Epithelial cell of proximal tubule (primary cell): Measurements from ENCODE around the gene FBN1. TPM values are rescaled to one million over a fixed set of nuclear protein-coding genes. Genes with fewer than 3 reads are reported as not detected.

Experiments used
- DNase-seq: peaks from one replicate; pipeline ENCODE4 v3.0.0-alpha.2; 2011; ENCODE audit warnings: low read depth
- H3K4me3 ChIP-seq: 2 replicates; pipeline ENCODE4 v1.5.1; 2011; ENCODE audit warnings: low read depth, mild to moderate bottlenecking, low read length
- CTCF ChIP-seq: conservative IDR thresholded peaks from 2 replicates; pipeline ENCODE4 v1.5.1; 2012; ENCODE audit warnings: low read depth, mild to moderate bottlenecking, low read length
- total RNA-seq: library from RNA; depleted of rRNA; stranded (reverse); fragments of >200 nt; gene quantifications from 2 replicates; pipeline ENCODE4 v1.2.3, GENCODE V29; 2015

FBN1 gene
- total RNA-seq, 1 donor from 2014 or later: 75.2 TPM

GRCh38 chr15:48560321-48561051, 85.0 kb downstream of the FBN1 start:
- no peak for DNase-seq
- H3K4me3 ChIP-seq: no peak overlapping the region
- no peak for TF ChIP-seq CTCF

GRCh38 chr15:48559285-48559684, 86.2 kb downstream of the FBN1 start:
- no peak for DNase-seq
- no peak for TF ChIP-seq CTCF
- no peak overlapping the region for H3K4me3 ChIP-seq

- DNase-seq: no peak
- TF ChIP-seq CTCF: no peak
- no peak overlapping the region for H3K4me3 ChIP-seq
These were observed 87.3 kb downstream of the FBN1 start for GRCh38 chr15:48558226-48558625.

GRCh38 chr15:48557335-48557734, 88.2 kb downstream of the FBN1 start:
- no peak for TF ChIP-seq CTCF
- DNase-seq: no peak
- no peak overlapping the region for H3K4me3 ChIP-seq

GRCh38 chr15:48556159-48556897, 89.2 kb downstream of the FBN1 start:
- H3K4me3 ChIP-seq: no peak overlapping the region
- TF ChIP-seq CTCF: no peak
- DNase-seq: no peak

- no peak for TF ChIP-seq CTCF
- H3K4me3 ChIP-seq: no peak overlapping the region
- DNase-seq: no peak
These were observed 90.1 kb downstream of the FBN1 start for GRCh38 chr15:48555241-48555881.
